NCI-H128 (cell line): ENCODE measurements around the gene ZNF70.

Experiments
- DNase-seq: peaks from one replicate; lab custom pipeline; 2025; ENCODE audit not compliant: unreplicated experiment; lab: John Stamatoyannopoulos, UW

ZNF70 gene

GRCh38 chr22:23750714-23751440 is at the start of gene ZNF70:
Gene ZNF70 (minus strand): TSS chr22:23751112. CDS start chr22:23745140, 5,972 bp downstream.
- peak; percentile 31 for DNase-seq

GRCh38 chr22:23796461-23796860 is 45.5 kb upstream of the ZNF70 start:
- DNase-seq: no peak

GRCh38 chr22:23793326-23793725 is 42.4 kb upstream of the ZNF70 start:
- no peak for DNase-seq

- no peak for DNase-seq
These were observed 41.1 kb upstream of the ZNF70 start for GRCh38 chr22:23791738-23792645.

- DNase-seq: no peak
These were observed 40.2 kb upstream of the ZNF70 start for GRCh38 chr22:23790819-23791737.

- DNase-seq: no peak
These were observed 38.7 kb upstream of the ZNF70 start for GRCh38 chr22:23789638-23790037.

- DNase-seq: no peak
These were observed 38.2 kb upstream of the ZNF70 start for GRCh38 chr22:23789121-23789520.

- no peak for DNase-seq
These were observed 37.0 kb upstream of the ZNF70 start for GRCh38 chr22:23787910-23788309.

- no peak for DNase-seq
These were observed 36.6 kb upstream of the ZNF70 start for GRCh38 chr22:23787600-23787896.

GRCh38 chr22:23786752-23787599 is 36.1 kb upstream of the ZNF70 start, which contains the start of gene SMARCB1:
Gene SMARCB1 (plus strand): TSS chr22:23786966. CDS start chr22:23787170, 204 bp downstream.
- DNase-seq: peak; percentile 45

GRCh38 chr22:23786261-23786710 is 35.4 kb upstream of the ZNF70 start:
- DNase-seq: no peak

- DNase-seq: no peak
These were observed 33.4 kb upstream of the ZNF70 start for GRCh38 chr22:23784215-23784732.

GRCh38 chr22:23783265-23784150 is 32.6 kb upstream of the ZNF70 start:
- no peak for DNase-seq

GRCh38 chr22:23782703-23783102 is 31.8 kb upstream of the ZNF70 start:
- no peak for DNase-seq

- no peak for DNase-seq
These were observed 31.3 kb upstream of the ZNF70 start for GRCh38 chr22:23782252-23782651.

GRCh38 chr22:23781511-23782183 is 30.7 kb upstream of the ZNF70 start:
- DNase-seq: no peak

- no peak for DNase-seq
These were observed 30.2 kb upstream of the ZNF70 start for GRCh38 chr22:23781065-23781464.

GRCh38 chr22:23780146-23780748 is 29.3 kb upstream of the ZNF70 start:
- DNase-seq: no peak
